ENCODE data around the gene SEMA3G. TPM values are rescaled to one million over a fixed set of nuclear protein-coding genes. Genes with fewer than 3 reads are reported as not detected.
A peak's percentile ranks its signal among the peaks of the same experiment; 100 is the strongest.

Gene SEMA3G
- 1 to 10 TPM in 2 of 6 experiments, under 1 TPM in 4; 0.60 to 2.8 (median 0.80) TPM for total RNA-seq
- long read RNA-seq, result 0 reads

- no peaks in the 10 kb centered on the region for H3K36me3 ChIP-seq
- WGBS (ENCODE audit: insufficient coverage, low coverage, low lambda C conversion rate, missing lambda C conversion rate), result 36% methylated on average over 6 of the region's 19 CpGs
- H3K4me3 ChIP-seq, result no peak within 1 kb of the TSS
- intact Hi-C loops (cut with DNase I), result no loop called here
- H3K9me3 ChIP-seq, result no peaks in the 10 kb centered on the region
- H3K27me3 ChIP-seq, result no peaks in the 10 kb centered on the region
- peak; percentile 83 to 85 (median 83) for DNase-seq
- TF ChIP-seq CTCF (IDR thresholded peaks at IDR 0.05) (peak; percentile 49 to 75 (median 56)), POLR2A (IDR thresholded peaks at IDR 0.05) (peak; percentile 59)
- ATAC-seq, result peak; percentile 90 to 93 (median 91)
- H3K27ac ChIP-seq, result no peak within 1 kb of the TSS
- peaks cover 0 to 6% (median 2%) of the 10 kb centered on the region in 4 donors for H3K4me1 ChIP-seq
These were observed at the start of gene SEMA3G for GRCh38 chr3:52444860-52445793. Gene SEMA3G (minus strand): TSS chr3:52445103. CDS start chr3:52445027, 76 bp downstream.

GRCh38 chr3:52494445-52494844 is 49.5 kb upstream of the SEMA3G start:
- Histone ChIP-seq H3K4me1 (no peaks in the 10 kb centered on the region), H3K36me3 (peaks cover 0 to 30% (median 7%) of the 10 kb centered on the region in 4 donors), H3K9me3 (no peaks in the 10 kb centered on the region), H3K4me3 (no peak overlapping the region), H3K27me3 (no peaks in the 10 kb centered on the region), H3K27ac (no peak overlapping the region)
- DNase-seq (no peak), ATAC-seq (no peak)
- TF ChIP-seq CTCF (IDR thresholded peaks at IDR 0.05), result no peak
- no peak for TF ChIP-seq POLR2A (IDR thresholded peaks at IDR 0.05)
- intact Hi-C loops (cut with DNase I), result no loop called here
- 100% methylated on average over 2 of the region's 7 CpGs for WGBS (ENCODE audit: insufficient coverage, low coverage, low lambda C conversion rate, missing lambda C conversion rate)

GRCh38 chr3:52493232-52494017 is 48.5 kb upstream of the SEMA3G start:
- Histone ChIP-seq H3K4me1 (no peaks in the 10 kb centered on the region), H3K27me3 (no peaks in the 10 kb centered on the region), H3K27ac (no peak overlapping the region), H3K9me3 (no peaks in the 10 kb centered on the region), H3K36me3 (peaks cover 0 to 38% (median 11%) of the 10 kb centered on the region in 4 donors), H3K4me3 (no peak overlapping the region)
- no CpG with 5 or more reads among the region's 7 CpGs for WGBS (ENCODE audit: insufficient coverage, low coverage, low lambda C conversion rate, missing lambda C conversion rate)
- DNase-seq, result no peak
- ATAC-seq, result no peak
- intact Hi-C loops (cut with DNase I), result no loop called here
- TF ChIP-seq CTCF (IDR thresholded peaks at IDR 0.05), result no peak
- TF ChIP-seq POLR2A (IDR thresholded peaks at IDR 0.05), result no peak

- no peak overlapping the region for H3K27ac ChIP-seq
- H3K4me3 ChIP-seq, result no peak overlapping the region
- peaks cover 0 to 49% (median 16%) of the 10 kb centered on the region in 4 donors for H3K36me3 ChIP-seq
- WGBS (ENCODE audit: insufficient coverage, low coverage, low lambda C conversion rate, missing lambda C conversion rate), result 88% methylated on average over 5 of the region's 21 CpGs
- H3K4me1 ChIP-seq, result no peaks in the 10 kb centered on the region
- ATAC-seq (no peak), DNase-seq (no peak)
- no peaks in the 10 kb centered on the region for H3K9me3 ChIP-seq
- no peak for TF ChIP-seq POLR2A (IDR thresholded peaks at IDR 0.05)
- intact Hi-C loops (cut with DNase I), result no loop called here
- no peaks in the 10 kb centered on the region for H3K27me3 ChIP-seq
These were observed 47.2 kb upstream of the SEMA3G start for GRCh38 chr3:52492059-52492458.

All from right lobe of liver (tissue), 6 donors.